Testis (tissue), 2 donors: ENCODE results near the gene ELMOD1.

Source experiments
- CTCF ChIP-seq, 3 experiments: fragments of 450-650 bp in 2 of 3; fragments of 200-600 bp in 1 of 3; sonication (generic) in 1 of 3; IDR thresholded peaks; one replicate each; pipeline ENCODE4 v1.5.1; 2016 to 2019; ENCODE audit warnings: antibody characterized with exemption in 3 of 3, mild to moderate bottlenecking in 2 of 3, moderate library complexity in 1 of 3
- POLR2A ChIP-seq: fragments of 450-650 bp; IDR thresholded peaks from one replicate; pipeline ENCODE4 v1.6.1; 2017; ENCODE audit warnings: antibody characterized with exemption, mild to moderate bottlenecking, moderate library complexity

GRCh38 chr11:107631043-107631442 is 40.1 kb downstream of the ELMOD1 start:
- no peak for TF ChIP-seq CTCF (IDR thresholded peaks at IDR 0.05)
- TF ChIP-seq POLR2A, result no peak
